GM18502 (cell line): Measurements from ENCODE around the gene AQP12B.

Experiments
- ATAC-seq: cut with Tn5 transposase; IDR thresholded peaks from one replicate; pipeline ENCODE4 v1.9.1; 2021; ENCODE audit warnings: mild to moderate bottlenecking; ENCODE audit not compliant: unreplicated experiment, poor library complexity

Gene AQP12B

DNA sequence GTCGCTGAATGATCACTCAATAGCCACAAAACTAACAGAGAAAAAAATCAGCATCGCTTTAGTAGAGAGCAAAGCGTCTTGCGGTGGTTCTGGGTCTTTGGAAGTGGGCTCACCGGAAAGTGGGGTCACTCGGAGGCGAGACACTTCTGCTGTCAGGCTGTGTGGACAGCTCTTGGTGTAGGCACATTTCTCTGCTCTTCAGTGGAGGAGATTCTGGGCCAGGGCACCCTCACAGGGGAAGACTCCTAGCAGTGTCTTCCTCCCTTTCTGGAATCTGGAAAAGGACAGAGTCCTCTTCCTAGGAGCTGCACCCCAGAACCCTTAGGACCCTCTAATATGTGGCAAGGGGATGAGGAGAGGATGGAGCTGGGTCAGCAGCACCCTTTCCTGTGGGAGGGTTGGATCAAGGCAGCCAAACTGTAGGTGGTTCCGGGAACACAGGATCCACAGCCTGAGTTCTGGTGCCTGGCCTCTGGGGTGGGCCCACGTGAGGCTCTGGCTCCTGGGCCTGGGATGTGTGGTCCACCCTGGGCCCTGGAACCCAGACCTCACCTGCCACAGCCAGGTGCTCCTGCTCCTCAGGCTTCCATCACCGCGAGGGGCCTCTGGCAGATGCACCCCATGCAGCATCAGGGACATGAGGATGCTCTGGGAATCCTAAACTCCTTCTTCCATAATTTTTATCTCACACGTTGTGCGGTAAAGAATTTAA is 32.3 kb downstream of the AQP12B start:
- ATAC-seq, result no peak

DNA sequence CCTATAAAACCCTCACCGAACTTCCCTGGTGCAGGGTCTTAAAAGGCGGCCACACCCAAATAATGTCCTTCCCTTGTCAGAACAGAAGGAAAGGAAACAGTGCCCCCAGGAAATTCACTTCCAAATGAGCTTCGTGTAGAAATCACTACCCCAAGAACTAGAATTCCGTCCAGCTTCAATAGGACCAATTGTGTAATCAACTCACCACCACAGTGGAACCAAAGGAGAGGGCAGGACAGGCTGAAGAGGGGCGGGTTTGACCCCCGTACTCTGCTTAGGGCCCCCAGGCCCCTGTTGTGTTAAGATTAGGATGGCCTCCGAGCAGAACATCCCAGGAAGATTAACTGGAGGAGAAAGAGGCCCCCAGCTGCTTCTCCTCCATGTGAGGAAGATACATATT is 33.4 kb downstream of the AQP12B start:
- no peak for ATAC-seq

DNA sequence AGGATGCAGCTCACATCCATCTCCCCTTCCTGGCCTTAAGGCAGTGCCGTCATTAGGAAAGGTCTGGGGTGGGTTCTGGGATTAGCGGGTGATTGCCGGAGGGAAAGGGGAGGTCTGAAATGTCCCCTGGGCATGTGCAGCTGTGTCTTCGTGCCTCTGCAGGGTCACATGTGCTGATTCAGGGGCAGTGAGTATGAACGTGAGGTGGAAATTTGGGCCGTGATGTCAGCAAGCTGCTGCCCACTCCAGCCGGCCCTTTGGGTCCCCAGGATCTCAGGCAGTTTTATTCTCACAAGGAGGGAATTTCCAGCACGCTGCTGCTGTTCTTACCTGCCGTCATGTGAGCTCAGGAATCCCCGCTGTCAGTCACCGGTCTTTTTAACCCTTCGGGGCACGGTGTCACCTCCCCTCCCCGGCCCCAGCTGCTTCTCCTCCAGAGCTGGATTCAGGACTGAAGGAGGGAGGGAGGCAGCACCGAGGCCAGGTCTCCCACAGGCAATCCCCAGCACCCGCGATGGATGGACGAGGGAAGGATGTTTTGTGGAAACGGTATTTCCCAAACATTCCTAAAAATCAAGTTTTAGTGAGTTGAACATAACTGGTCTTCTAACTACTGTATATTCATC is 33.9 kb downstream of the AQP12B start:
- ATAC-seq, result no peak

DNA sequence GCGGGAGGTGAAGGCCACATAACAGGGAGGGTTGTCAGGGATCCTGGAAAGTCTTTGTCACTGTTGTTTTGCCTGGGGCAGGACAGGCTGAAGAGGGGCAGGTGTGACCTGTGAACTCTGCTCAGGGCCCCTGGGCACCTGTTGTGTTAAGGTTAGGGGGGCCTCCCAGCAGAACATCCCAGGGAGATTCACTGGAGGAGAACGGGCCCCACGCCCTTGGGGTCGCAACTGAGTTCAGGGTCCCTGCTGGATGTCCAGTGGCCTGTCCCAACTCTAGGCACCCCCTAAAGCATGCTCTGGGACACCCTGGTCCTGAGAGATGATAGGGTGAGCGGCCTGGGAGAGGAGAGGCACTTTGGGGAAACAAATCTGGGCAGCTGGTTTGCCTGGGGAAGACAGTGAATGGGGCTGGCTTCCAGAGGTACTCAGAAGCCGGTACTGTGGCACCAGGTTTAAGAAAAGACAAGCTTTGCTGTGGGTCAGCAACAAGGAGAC is 34.5 kb downstream of the AQP12B start:
- no peak for ATAC-seq

DNA sequence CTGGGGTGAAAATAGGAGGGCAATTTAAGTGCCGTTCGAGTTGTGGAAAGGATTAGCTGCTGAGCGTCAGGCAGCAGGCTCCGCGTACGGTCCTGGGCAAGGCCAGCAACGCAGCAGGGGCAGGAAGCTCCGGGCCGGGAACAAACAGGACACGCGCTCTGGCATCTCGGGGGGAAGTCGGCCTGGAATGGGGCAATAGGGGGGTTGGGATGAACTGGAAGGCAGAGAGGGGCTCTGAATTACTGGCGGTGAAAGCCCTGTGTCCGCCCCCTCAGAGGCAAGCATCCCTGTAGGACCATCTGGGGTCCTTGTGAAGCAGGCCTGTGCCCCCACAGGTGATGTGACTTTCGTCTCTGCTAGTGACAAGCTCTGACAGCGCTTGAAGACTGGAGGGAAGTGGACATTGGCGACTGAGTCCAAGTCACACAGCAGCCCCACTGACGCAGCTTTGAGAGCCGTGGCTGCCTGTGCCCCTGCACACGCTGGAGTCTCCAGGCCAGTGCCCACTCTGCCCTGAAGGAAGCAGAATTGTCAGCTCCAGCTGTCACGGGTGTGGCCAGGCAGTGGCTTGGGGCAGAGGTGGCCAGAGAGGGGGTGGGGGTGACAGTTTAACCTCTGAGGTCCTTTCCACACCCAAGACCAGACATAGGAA is 35.1 kb downstream of the AQP12B start:
- no peak for ATAC-seq

DNA sequence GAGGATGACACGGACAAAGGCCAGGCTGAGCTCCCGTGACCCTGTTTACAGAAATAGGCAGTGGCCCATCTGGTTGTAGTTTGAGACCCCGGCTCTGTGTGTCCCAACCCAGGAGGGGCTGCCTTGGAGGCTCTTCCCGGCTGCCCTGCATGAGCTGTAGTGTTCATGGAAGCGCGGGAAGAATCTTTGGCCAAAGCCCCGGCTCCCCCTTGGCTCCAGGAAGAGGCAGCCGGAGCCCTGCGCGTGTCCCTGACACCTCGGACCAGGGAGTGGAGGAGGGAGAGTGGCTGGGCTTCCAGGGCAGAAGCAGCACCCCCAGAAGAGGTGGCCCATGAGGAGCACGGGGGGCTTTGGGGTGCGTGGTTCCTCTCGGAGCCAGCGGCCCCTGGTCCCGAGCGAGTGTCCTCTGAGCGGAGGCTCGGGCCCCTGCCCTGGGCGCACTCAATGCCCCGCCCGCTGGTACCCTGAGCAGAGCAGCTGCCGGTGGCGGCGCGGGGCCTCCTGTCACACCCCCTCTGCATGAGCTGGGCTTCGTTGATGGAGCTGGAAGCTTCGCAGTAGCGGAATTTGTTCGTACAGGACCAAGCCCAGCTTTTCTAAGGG is 35.7 kb downstream of the AQP12B start:
- ATAC-seq, result no peak

DNA sequence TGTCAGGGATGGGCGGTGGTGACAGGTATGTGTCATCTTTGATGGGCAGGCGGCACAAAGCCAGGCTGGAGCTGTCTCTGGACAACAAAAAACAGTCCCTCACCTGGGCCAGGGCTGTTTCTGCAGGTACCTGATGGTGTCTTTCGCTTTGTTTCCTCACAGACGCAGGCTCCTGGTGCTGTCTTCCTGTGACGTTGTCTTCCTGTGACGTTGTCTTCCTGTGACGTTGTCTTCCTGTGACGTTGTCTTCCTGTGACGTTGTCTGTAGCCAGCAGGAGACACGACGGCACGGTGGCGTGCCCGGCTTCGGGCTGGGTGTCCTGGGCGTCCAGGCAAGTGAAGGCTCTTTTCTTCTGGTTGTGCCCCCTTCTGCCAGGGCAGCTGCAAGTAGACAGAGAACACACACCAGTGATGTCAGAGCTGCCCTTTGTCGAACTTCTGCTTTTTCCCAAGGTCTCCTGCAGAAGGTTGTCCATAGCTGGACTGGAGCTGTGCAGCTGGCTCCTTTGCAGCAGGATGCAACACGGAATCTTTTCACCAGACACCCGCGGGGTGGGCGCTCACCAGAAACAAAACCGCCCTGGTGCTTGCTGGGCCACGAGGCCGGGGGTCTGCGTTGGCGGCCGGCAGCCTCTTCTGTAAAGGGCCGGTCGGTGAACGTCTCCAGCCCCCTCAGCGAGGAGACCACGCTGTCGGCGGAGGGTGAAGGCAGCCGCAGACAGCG is 36.3 kb downstream of the AQP12B start:
- no peak for ATAC-seq

DNA sequence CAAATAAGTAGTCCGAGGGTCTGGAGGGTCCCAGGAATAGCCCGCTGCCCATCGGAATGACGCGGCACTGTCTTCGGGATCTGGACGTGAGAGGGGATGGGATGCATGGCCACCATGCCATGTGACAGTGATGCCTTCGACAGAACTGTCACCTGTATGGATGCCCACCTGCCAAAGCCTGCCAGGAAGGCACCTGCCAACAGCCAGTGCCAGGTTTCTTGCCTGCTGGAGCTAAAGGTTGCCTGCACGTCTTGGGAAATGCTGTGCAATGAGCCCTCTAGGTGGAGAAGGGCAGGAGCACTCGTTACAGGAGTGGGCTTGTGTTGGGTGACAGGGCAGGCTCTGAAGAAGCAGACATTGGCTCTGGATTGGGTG is 36.9 kb downstream of the AQP12B start:
- no peak for ATAC-seq

DNA sequence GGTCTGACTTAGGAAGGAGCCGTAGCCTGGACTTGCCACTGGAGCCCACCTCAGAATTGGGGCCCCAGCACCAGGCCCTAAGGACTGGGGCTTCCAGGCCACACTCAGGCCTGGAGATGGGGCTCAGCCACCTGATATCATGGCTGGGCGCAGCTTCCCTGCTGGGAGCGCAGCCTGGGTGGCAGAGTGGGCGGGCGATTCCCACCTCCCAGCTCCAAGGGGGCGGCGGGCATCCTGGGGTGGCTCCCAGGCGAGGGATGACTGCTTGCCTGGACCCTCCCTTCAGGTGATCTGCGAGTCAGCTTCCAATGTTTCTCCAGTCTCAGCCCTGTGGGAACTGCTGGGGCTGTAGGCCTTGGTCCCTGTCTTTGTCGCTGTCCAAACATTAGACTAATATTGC is 37.3 kb downstream of the AQP12B start:
- no peak for ATAC-seq

DNA sequence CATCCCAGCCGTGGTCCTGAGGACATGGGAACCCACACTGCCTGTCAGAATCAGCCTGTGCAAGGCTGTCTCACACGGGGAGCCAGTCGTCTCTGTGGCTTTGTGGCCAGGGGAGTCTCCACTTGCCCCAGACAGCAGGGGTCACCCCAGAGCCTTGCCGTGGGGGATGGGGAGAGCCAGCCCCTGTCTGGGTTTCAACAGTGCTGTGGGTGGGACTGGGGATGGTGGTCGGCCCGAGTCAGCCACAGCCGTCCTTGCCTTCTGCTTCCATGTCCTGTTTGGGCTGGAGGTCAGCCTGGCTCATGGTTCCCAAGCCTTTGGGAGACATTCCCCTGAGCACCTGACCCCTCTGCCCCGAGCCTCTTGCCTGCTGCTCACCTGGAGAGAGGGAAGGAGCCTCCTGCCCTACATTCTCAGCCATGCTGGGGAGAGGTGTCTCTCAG is 37.8 kb downstream of the AQP12B start:
- no peak for ATAC-seq

DNA sequence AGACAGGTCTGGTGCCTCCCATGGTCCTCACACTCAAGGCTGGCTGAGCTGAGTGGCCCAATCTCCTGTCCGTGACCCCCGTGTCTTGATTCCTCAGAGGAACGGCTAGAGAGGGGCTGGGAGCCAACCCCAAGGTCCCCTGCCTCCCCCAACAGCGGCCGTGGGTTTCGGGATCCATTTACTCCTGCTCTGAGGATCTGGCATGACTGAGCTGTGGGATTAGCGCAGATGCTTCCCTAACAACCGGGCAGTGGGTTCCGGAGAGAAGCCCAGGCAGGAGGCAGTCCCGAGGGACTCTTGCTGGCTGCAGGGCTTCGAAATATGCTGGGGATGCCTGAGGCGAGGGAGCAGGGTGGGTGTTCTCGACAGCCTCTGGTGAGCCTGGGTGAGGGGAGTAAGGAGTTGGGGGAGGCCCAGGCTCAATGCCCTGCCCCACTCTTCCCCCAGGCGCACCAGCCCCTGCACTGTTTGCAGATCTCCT is 38.5 kb downstream of the AQP12B start:
- no peak for ATAC-seq

DNA sequence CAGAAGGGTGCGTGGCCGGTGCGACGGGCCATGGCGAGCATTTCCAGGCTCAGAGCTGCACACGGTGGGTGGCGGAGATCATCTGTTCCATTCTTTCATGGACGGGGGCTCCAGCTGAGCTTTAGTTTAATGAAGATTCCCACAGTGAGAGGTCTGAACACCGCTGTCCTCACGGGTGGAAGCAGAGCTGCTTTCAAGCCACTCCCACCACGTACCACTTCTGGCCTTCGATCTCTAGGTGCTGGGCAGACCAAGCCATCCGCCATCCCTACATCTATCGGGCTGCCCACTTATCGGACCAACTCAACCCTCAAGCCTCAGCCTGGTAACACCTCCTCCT is 38.9 kb downstream of the AQP12B start:
- no peak for ATAC-seq

DNA sequence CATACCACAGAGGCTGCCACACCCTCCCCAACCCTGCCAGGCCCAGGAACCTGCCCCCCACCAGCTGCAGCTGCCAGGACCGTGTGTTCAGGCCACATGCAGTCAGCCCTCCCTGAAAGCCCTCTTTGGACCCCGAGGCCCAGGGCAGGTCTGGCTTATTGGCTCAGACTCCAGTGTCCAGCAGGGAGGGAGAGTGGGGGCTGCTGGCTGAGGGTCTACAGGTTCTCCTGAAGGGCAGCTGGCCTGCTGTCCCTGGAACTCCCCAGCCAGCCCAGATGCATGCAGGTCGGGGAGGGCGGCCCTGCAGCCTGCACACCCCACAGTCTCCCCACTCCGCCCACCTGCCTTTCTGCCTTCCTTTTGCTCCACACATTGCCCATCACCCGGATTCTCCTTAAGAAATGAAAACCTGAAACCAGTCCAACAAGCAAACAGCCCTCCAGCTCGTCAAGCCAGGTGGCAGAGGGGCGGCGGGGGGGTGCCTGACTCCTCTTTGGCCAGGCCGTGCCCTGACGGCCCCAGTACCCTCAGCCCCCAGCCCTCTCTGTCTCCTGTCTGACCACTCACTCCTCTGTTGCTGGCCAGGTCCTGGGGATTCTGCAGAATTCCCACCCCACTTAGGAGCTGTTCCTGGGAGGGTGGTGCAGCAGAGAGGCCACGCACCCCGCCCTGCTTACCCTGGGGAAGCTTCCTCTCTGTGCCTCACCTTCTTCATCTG is 39.4 kb downstream of the AQP12B start:
- ATAC-seq, result no peak

DNA sequence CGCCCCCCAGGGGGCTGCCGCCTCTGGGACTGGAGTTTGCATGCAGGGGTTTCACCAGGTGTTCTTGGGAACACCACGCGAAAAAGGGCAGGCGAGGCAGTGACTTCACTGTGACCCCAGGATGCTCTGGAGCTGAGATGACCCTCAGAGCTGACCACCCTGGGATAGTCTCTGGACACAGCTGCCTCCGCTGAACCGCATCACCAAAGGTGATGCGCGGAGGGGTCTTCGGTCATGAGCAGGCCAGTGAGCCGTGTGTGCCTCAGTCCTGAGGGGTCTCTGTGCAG is 39.9 kb downstream of the AQP12B start:
- no peak for ATAC-seq

DNA sequence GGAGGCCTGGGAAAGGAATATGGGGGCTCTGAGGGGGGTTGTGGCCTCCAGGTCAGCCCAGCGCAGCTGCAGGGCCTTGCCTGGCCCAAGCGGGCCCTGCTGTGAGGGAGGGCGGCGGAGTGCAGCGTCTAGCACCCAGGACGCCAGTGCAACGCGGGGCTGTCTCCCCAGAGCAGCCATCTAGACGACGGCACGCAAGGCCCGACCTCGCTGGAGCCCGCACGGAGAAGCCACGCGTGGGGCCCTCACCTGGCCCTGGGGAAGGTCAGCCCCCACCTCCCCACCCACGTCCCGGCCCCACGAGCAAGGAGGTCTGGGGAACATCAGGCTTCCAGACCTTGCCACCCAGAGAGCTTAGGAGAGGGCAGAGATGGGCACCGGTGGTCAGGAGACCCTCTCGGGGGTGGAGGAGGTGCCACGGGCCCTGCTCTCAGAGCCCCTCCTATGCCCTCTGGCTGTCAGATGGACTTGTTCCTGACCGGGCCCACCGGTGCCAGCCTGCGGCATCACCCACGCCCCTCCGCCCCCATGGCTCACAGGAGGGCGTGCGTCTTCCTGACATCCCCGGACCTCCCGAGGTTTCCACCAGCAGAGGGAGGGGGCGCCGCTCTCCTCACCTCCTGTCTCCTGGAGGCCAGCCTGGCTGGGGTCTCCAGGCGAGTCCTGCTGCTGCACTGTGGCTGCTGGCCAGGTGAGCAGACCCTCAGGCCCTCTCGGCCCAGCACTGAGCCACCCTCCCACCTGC is 40.5 kb downstream of the AQP12B start:
- no peak for ATAC-seq

DNA sequence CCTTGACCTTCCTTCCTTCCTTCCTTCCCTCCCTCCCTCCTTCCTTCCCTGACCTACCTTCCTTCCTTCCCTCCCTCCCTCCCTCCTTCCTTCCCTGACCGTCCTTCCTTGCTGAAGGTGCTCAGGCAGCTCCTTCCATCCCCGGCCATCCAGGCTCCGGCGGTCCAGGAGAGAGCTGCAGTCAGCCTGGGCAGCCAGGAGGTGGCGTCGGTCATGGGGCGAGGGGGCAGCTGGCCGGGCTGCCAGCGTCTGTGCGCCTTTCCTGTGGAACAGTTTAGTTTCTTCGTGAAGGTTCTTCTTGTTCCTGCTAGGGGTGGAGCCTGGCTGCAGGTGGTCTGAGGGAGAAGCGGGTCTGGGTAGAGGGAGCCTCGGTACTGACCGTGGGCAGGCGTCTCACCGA is 41.7 kb downstream of the AQP12B start:
- no peak for ATAC-seq

DNA sequence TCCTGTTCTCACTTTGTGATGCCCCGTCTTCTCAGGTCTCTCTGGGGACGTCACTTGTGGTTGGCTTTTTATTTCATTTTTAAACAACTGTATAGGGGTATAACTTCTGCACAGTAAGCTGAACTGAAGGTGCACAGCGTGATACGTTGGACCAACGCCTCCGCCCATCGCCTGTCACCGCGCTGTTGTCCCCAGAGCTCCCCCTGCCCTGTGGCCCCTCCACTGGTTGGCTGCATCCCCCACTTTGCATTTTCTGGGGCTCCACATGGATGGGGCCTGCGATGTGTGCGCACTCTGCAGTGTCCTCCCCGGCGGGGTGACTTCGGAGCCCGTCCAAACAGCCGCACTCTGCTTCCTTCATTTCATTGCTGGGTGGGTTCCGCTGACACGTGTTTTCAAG is 43.1 kb downstream of the AQP12B start:
- ATAC-seq, result no peak

DNA sequence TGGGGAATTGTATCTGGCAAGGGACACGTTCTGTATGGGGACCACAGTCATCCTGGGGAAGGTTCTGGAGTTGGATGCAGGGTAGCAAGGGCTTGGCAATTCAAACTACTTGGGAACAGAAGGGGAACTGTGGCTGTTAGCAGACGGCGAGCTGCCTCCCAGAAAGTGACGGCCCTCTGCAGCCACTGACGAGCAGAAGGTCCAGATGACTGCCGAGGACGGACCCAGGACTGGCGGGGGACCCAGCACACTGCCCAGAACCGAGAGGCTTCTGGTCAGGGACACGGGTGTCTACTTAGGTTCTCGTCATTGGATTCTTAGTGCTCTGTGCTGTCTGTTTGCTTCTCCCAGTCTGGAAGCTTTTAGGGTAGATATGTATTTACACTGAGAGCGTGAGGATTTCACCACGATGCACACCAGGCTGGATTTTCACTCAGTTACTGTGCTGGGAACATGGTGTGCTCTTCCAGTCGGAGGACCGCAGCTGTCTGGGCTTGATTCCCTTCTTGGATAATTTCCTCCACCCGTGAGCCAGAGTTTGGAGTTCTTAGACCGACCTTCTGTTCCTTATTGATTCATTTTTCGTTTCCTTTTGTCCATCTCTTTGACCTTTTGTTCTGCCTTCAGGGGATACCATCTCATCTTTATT is 44.0 kb downstream of the AQP12B start:
- ATAC-seq, result no peak

DNA sequence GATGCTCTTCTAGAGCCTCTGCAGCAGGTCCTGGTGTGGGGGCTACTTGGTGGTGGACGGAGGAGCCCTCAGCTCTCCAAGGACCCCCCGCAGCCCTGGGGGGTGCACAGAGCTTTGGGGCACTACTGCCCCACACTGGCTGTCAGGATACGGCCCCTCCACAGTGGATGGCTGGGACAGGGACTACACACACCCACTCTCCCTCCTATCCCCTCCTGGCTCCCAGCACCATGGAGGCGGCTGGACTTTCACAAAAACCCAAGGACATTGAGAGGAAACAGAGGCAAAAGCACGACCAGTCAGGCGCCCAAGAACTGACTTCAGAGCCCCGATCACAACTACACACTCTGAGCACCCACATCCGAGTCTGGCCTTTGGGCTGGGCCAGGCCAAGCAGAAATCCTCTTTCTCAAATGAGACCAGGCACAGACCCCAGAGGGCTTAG is 44.8 kb downstream of the AQP12B start:
- no peak for ATAC-seq
